ENCODE results near the gene OAT.

The OAT gene

DNA sequence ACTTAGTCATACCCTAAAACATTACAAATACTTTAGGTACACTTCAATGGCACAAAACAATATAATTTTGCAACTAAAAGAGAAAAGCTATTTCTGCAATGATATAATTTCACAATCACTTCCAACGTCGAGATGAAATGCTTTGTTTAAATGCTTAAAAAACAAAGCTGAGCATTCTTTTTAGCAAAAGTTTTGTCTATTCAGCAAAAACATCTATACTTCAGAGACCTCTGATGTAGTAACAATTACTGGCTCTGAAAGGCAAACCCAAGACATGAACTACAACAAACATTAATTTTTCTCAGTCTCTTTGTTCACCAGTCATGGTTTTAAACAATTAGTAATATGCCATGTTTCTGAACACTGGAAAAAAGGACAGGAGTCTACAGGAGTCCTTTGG, 16.4 kb downstream of the OAT start:
- H3K9me2 ChIP-seq (replicated peaks; ENCODE audit: low read depth, low read length): no peaks in the 10 kb centered on the region
- TF ChIP-seq, protein P1, sequence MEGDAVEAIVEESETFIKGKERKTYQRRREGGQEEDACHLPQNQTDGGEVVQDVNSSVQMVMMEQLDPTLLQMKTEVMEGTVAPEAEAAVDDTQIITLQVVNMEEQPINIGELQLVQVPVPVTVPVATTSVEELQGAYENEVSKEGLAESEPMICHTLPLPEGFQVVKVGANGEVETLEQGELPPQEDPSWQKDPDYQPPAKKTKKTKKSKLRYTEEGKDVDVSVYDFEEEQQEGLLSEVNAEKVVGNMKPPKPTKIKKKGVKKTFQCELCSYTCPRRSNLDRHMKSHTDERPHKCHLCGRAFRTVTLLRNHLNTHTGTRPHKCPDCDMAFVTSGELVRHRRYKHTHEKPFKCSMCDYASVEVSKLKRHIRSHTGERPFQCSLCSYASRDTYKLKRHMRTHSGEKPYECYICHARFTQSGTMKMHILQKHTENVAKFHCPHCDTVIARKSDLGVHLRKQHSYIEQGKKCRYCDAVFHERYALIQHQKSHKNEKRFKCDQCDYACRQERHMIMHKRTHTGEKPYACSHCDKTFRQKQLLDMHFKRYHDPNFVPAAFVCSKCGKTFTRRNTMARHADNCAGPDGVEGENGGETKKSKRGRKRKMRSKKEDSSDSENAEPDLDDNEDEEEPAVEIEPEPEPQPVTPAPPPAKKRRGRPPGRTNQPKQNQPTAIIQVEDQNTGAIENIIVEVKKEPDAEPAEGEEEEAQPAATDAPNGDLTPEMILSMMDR (conservative IDR thresholded peaks at IDR 0.05; ENCODE audit: low read length): no peak
- TF ChIP-seq EZH2phosphoT487 (IDR thresholded peaks at IDR 0.05; ENCODE audit: borderline replicate concordance): no peak
- H3K9ac ChIP-seq (ENCODE audit: low read depth, low read length, poor library complexity, severe bottlenecking): no peak overlapping the region
- H3K9me3 ChIP-seq (ENCODE audit: insufficient read depth, low read depth, low read length): no peaks in the 10 kb centered on the region
- peaks cover 7% of the 10 kb centered on the region for H3K4me1 ChIP-seq (ENCODE audit: insufficient read depth, low read length, poor library complexity, severe bottlenecking)
- no peak overlapping the region for H3K4me2 ChIP-seq (ENCODE audit: low read depth, low read length, poor library complexity, severe bottlenecking)
- H2AFZ ChIP-seq (ENCODE audit: low read length): no peak overlapping the region
- H4K20me1 ChIP-seq (ENCODE audit: insufficient read depth, low read length, poor library complexity, severe bottlenecking): no peaks in the 10 kb centered on the region
- peaks cover 64% of the 10 kb centered on the region; the same call in 1 of the 2 replicates for H3K36me3 ChIP-seq (ENCODE audit: insufficient read depth, low read length)
- no peak overlapping the region for H3K4me3 ChIP-seq (ENCODE audit: low read length, poor library complexity, severe bottlenecking)
- H3K79me2 ChIP-seq (ENCODE audit: insufficient read depth, low read length): no peaks in the 10 kb centered on the region
- no peaks in the 10 kb centered on the region for H3K27me3 ChIP-seq (ENCODE audit: insufficient read depth, low read length, poor library complexity, severe bottlenecking)
- no peaks in the 10 kb centered on the region for H3F3A ChIP-seq (ENCODE audit: low read depth)

DNA sequence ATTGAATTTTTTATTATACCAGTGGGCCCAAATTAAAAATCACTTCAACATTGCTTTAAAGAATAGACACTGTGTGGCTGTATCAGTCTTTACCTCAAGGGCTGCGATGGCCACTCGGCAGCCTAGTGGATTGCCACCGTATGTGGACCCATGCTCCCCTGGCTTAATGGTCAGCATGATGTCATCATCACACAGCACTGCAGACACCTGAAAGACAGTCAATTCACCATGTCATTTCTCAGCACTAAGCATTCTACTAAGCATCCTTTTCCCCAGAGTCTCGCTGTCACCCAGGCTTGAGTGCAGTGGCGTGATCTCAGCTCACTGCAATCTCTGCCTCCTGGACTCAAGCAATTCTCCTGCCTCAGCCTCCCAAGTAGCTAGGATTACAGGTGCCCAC, 17.1 kb downstream of the OAT start:
- no peak for TF ChIP-seq EZH2phosphoT487 (IDR thresholded peaks at IDR 0.05; ENCODE audit: borderline replicate concordance)
- TF ChIP-seq, protein P1 (conservative IDR thresholded peaks at IDR 0.05; ENCODE audit: low read length): no peak
- Histone ChIP-seq H3K36me3 (ENCODE audit: insufficient read depth, low read length) (peaks cover 58% of the 10 kb centered on the region; the same call in 1 of the 2 replicates), H3K79me2 (ENCODE audit: insufficient read depth, low read length) (no peaks in the 10 kb centered on the region)

DNA sequence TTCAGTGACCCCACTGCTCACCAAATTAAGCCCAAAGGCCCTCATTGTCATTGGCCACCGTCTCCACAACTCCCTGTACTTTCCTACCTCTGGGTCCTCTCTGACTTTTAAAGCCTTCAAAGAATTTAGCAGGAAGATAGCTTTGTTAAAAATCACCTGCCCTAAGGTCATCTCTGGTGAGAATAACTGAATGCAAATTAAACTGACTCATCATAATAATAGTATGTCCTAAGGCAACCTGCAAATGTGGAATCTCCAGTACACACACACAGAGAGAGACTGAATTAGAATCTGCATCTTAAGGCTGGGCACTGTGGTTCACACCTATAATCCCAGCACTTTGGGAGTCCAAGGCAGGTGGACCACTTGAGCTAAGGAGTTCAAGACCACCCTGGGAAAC, 24.1 kb downstream of the OAT start:
- no peaks in the 10 kb centered on the region for H3K4me1 ChIP-seq (ENCODE audit: insufficient read depth, low read length, poor library complexity, severe bottlenecking)
- no peak overlapping the region for H3K4me2 ChIP-seq (ENCODE audit: low read depth, low read length, poor library complexity, severe bottlenecking)
- H3K4me3 ChIP-seq (ENCODE audit: low read length, poor library complexity, severe bottlenecking): no peak overlapping the region

More for the DNA sequence above, 17.1 kb downstream of the OAT start:
- no peaks in the 10 kb centered on the region for H3K9me2 ChIP-seq (replicated peaks; ENCODE audit: low read depth, low read length)
- H3K27me3 ChIP-seq (ENCODE audit: insufficient read depth, low read length, poor library complexity, severe bottlenecking): no peaks in the 10 kb centered on the region
- H3K4me1 ChIP-seq (ENCODE audit: insufficient read depth, low read length, poor library complexity, severe bottlenecking): peaks cover 7% of the 10 kb centered on the region
- no peaks in the 10 kb centered on the region for H3K9me3 ChIP-seq (ENCODE audit: insufficient read depth, low read depth, low read length)
- H3F3A ChIP-seq (ENCODE audit: low read depth): no peaks in the 10 kb centered on the region
- no peak overlapping the region for H3K4me2 ChIP-seq (ENCODE audit: low read depth, low read length, poor library complexity, severe bottlenecking)
- no peak overlapping the region for H2AFZ ChIP-seq (ENCODE audit: low read length)
- no peak overlapping the region for H3K4me3 ChIP-seq (ENCODE audit: low read length, poor library complexity, severe bottlenecking)
- no peak overlapping the region for H3K9ac ChIP-seq (ENCODE audit: low read depth, low read length, poor library complexity, severe bottlenecking)
- no peaks in the 10 kb centered on the region for H4K20me1 ChIP-seq (ENCODE audit: insufficient read depth, low read length, poor library complexity, severe bottlenecking)

More for the DNA sequence above, 24.1 kb downstream of the OAT start:
- Histone ChIP-seq H3K9me3 (ENCODE audit: insufficient read depth, low read depth, low read length) (no peaks in the 10 kb centered on the region), H3F3A (ENCODE audit: low read depth) (no peaks in the 10 kb centered on the region), H3K36me3 (ENCODE audit: insufficient read depth, low read length) (peaks cover 8% of the 10 kb centered on the region; the same call in 1 of the 2 replicates), H3K9ac (ENCODE audit: low read depth, low read length, poor library complexity, severe bottlenecking) (no peak overlapping the region), H4K20me1 (ENCODE audit: insufficient read depth, low read length, poor library complexity, severe bottlenecking) (no peaks in the 10 kb centered on the region), H3K27me3 (ENCODE audit: insufficient read depth, low read length, poor library complexity, severe bottlenecking) (no peaks in the 10 kb centered on the region), H3K9me2 (replicated peaks; ENCODE audit: low read depth, low read length) (no peaks in the 10 kb centered on the region), H2AFZ (ENCODE audit: low read length) (no peak overlapping the region), H3K79me2 (ENCODE audit: insufficient read depth, low read length) (no peaks in the 10 kb centered on the region)
- no peak for TF ChIP-seq EZH2phosphoT487 (IDR thresholded peaks at IDR 0.05; ENCODE audit: borderline replicate concordance)
- TF ChIP-seq, protein P1 (conservative IDR thresholded peaks at IDR 0.05; ENCODE audit: low read length): no peak

Measured in Loucy (cell line).